DMS79 treated with DMSO at 0.1 percent for 48 hours (cell line): ENCODE results near the gene ZBED5.
"Not testable (repeated sequence)": the region's sequence is repeated elsewhere in the genome, so short reads cannot be mapped to it uniquely, and the experiment has no call there.

Experiments used
- DNase-seq: peaks from one replicate; lab custom pipeline; 2025; lab: John Stamatoyannopoulos, UW

Gene ZBED5

DNA sequence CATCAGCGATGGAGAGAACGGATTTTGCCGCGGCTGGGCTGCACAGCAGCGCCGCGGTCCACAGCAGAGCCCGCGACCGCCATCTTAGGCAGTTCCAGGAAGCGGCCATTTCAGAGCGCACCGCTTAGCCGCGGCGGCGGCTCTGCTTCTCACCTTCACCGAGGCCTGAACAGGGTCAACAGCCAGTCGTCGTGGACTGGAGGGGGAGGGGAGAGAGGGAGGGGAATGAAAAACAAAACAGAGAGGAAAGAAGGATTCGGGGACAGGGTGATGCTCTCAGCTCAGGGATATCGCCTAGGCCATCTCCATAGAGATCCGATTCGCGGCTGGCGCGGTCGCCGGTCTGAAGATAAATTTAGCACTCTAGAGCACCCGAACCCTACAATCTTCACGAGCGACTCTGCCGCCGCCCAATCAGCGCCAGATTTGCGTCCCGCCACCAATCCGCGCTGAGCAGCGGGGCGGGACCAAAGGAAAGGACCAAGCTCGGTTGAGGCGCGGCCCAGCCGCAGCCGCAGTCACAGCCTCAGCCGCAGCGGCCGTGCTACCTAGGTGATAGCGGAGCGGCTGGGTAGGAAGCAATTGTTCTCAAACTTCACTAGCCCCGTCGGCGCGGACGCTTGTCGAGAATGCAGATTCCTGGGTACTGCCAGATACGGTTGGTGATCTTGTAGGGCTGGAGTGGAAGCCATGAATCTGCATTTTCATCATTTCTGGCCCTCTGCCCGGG, at the start of gene ZBED5:
ZBED5 (minus strand) TSS at position 345 of the 730 bp plus-strand sequence. CDS start 3,108 bp downstream, outside the sequence.
- DNase-seq, result peak; percentile 100

DNA sequence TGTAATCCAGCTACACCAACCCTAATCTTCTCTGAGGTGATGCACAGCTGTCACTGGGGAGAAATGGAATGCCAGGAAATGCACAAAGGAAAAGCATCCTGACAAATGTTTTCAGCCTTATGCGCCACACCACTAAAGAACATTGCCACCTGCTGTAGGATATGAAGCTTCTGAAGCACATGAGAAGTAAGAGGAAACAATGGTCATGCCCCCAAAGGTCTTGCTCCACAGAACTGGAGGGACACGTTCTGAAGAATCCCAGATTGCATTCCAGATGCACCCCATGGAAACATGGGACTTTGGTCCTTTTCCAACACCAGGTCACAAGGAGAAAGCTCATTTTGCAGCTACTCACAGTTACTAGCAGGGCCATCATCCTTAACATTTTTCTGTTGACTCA, 48.7 kb upstream of the ZBED5 start:
- no peak for DNase-seq

DNA sequence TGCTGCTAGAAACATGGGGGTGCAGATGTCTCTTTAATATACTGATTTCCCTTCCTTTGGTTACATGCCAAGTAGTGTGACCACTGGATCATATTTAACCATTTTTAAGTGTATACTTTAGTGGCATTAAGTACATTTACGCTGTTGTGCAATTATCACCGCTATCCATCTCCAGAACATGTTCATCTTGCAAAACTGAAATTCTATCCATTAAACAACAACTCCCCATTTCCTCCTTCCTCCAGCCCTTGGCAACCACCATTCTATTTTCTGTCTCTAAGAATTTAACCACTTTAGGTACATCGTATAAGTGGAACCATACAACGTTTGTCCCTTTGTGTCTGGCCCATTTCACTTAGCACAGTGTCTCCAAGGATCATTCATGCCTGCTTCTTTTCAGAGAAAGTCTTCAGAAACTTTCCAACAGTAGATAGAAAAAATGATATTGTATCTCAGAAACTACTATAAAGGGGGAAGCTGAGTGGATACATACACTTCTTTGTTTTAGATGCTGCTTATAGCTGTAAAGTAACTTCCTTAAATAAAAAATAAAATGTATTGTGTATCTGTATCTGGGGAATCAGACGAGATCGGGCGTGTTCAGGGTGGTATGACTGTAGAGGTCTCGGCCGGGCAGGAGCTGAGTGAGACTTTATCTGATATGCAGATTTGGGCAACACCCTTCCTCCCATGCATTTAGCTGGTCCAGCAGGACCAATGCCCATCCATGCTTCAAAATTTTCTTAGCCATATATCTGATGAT, 44.6 kb upstream of the ZBED5 start:
- DNase-seq, result peak; percentile 46

DNA sequence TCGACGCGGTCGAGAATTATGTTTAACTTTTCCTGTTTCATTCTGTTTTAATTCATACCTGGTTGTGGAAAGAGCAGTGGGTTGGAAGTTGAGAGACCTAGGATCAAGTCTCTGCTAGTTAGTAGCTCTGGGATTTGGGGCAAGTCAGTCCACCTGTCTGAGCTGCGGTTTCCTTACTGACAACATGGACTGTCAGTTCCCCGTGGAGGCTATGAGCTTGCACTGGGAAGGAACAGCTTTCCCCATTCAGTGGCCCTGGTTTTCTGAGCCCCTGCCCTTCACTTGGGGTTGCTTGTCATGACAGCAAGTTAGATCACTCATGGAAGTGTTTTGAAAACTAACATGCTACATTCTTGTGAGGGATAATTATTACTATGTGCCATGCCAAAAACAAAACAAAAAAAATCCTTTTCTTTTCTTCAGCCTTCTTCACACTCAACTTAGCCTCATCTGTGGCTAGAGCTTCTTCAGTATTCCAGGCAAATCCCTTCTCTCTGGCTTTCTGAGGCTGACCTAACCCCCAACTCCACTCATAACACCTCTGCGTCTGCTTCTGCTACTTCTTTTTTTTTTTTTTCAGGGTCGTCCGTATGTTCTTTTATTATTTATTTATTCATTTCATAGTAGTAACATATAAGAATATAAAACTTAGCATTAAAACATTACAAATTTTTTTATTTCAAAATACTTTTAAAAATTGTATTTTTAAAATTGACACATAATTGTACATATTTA, 43.0 kb upstream of the ZBED5 start:
- DNase-seq, result peak; percentile 62

DNA sequence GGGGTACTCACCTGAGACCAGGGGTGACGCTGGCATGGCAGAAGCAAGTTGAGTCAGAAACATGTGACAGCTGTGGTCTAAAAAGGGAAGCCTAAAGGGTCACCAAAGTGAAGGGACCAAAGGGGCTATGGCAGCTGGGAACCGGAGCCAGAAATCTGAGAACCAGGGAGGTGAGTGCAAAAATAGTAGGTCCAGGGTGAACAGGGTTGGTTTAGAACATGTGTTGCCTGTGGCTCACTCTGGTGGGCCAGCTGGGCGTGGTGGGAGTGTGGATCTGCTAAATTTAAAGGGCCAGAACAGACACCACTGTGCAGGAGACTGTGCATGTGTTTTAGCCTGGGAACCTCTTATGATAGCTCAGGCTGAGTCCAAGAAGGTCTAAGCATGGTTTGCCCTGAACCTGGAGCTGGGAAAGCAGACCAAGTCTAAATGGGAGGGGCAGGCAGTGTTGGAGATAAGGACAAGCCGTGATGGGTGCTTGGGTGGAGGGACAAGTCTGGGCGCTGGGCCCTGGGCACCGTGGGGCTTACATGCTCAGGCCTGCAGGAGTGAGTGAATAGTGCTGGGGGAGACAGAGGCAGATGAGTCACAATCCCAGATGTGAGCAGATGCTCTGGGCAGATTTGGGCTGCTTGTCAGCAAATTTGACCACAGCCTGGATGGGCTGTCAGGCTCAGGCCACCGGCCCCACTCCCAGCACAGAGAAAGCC, 41.4 kb upstream of the ZBED5 start:
- DNase-seq, result peak; percentile 37

DNA sequence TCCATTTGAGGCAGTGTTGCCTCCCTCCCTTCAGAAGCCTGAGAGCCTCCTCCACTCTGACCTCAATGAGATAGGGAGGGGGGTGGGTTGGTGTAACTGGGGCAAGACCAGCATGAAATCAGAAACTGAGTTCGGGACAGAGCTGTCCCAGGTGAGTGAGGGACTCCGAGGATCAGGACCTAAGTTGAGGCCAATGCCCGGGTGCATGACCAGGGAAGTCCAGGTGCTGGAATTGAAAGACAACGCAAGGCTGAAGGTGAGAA, 40.8 kb upstream of the ZBED5 start:
- no peak for DNase-seq

DNA sequence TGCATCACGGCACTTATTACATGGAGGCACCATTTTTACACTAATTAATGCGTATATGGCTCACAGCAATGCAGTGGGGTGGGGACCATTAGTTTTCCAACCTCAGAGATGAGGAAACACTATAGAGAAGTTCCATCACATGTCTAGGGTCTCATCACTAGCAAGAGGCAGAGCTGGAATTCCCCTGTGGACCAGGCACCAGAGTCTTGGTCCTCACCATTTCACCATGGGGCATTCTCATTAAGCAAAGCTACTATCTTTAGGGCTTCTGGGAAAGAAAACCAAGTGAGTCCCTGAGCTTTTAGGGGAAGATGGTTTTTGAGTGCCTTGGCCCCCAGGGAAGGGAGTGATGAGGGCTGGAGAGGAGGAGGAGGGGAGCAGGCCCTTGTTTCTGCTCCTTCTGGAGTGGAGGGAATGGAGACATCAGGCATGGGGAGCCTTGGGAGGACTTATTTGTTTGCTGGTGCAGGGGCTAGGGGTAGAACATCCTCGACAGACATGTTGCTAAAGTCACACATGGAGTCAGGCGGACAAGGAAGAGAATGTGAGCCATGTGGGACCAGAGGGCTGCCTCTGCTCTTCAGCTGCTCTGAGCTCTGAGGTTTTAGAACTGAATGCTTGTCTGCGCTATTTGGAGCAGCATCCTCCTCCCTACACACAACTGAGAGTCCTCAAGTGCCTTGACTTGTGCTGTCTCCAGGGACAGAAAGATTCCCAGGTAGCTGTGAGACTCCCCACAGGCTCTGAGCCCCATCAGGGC, 40.3 kb upstream of the ZBED5 start:
- DNase-seq, result no peak

DNA sequence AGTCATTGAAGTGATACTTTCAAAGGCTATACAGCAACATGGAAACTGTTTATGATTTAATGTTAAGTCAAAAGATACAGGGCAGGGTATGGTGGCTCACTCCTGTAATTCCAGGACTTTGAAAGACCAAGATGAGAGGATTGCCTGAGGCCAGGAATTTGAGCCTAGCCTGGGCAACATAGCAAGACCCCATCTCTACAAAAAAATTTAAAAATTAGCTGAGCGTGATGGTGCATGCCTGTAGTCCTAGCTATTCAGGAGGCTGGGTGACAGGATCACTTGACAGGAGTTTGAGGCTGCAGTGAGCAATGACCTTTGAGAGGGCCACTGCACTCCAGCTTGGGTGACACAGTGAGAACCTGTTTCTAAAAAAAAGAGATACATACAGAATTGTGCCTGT, 39.3 kb upstream of the ZBED5 start:
- DNase-seq, result no peak

DNA sequence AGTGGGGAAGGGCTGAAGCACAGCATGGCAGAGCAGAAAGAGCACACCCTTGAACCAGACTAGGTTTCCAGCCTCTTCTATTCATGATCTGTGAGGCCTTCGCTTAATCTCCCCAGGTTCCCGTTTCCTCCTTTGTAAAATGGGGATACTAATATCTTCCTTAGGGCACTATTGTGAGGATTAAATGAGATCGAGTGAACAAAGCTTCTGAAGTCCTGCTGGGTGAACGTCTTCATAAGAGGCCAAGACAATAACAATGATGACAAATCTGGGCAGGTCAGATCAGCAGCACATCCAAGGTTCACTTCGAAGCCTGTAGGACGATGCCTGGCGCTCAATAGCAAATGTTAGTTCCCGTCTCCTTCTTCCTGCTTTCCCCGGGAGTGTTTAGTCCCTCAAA, 38.6 kb upstream of the ZBED5 start:
- DNase-seq, result no peak

DNA sequence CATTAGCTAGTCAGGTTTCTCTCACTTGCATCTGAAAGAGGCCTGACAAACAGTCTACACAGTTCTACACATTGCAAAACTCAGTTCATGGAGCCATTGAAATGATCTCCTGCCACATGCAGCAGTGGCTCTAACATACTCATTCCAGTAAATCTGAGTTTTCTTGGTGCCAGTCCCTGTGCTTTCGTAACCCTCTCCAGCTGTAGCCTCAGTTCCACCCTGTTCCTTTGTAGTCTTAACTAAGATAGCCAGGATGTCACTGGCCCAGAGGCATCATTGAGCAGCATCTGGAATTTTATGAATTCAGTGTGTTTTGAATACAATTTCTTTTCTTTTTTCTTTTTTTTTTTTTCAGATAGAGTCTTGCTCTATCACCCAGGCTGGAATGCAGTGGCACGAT, 37.4 kb upstream of the ZBED5 start:
- DNase-seq, result no peak

DNA sequence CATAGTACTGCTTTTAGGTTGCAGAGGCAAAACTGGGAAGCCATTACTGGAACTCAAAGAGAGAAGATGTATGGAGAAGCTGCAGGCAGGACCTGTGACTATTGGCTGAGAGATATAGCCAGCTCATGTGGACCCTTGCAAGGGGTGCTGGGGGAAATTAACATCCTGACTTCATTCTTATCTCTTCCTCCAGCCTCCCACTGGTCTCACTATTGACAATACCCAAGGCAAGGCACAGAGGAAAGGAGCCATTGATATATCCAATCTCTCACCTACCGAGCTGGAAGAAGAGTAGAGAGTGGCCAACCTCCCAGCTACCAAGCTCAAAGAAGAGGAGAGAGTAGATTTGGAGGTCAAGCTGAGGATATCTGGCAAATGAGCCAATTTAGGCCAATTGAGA, 36.8 kb upstream of the ZBED5 start:
- DNase-seq, result no peak

DNA sequence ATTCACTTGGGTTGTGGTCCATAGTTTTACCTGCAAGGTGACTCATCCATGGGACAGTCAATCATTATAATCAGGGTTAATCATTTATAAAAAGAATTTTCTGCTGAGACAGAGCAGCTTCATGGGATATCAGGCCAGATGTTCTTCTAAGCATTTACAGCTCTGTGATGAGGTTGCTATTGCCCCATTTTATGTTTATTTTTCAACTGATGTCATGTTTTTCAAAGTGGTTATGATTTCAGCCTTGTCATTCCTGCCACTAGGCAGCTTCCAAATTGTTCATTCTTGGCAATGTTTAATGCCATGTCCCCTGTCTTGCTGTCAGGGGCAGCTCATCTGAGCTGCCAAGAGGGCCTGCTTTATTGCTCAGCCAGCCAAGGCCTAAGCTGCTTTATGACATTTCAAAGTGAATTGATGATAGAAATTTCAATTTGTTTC, 35.9 kb upstream of the ZBED5 start:
- DNase-seq, result no peak

DNA sequence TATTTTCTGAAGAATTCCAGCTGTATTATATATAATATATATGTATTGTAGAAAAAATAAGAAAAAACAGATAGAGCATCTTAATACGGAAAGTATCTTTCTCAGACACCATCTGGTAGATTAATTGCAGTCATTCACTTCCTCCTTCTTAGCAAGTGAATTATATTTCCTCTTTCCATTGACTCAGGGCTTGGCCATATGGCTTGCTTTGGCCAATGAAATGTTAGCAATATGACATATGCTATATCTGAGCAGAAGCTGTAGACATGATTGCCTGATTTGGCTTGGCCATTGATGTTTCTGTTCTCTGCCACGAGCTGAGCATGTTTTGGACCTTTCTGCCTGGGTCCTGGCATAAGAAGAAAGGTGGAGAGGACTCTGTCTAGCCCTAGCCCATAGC, 34.4 kb upstream of the ZBED5 start:
- no peak for DNase-seq

DNA sequence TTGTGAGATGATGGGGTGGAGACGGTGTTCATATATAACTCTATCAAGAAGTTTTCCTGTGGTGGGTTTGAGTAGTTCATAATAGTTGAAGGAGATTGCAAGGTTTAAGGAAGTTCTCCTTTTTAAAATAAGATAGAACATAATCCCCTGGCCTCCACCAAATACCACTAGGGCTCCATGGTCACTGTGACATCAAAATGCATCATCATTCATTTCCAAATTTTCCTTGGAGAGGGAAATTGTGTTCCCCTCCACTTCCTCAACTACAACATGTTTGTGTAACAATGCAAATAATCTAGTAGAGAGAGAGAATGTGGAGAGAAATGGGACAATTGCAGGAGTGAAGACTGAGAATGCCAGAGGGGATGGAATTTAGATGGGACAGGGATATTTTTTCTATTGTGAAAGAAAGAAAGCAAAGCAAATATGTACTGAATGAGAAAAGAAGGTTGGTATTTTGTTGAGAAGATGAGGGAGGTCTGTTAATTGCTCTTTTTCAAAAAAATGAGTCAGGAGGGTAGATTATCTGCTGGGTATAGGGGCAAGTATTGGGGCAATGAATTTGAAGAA, 33.4 kb upstream of the ZBED5 start:
- DNase-seq, result no peak

DNA sequence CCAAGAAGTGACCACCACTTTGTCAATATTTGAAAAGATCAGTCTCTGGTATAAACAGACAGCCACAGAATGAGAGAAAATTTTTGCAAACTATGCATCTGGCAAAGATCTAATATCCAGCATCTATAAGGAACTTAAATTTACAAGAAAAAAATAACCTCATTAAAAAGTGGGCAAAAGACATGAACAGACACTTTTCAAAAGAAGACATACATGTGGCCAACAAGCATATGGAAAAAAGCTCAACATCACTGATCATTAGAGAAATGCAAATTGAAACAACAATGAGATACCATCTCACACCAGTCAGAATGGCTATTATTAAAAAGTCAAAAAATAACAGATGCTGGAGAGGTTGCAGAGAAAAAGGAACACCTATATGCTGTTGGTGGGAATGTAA, 32.2 kb upstream of the ZBED5 start:
- DNase-seq, result not testable (repeated sequence)

DNA sequence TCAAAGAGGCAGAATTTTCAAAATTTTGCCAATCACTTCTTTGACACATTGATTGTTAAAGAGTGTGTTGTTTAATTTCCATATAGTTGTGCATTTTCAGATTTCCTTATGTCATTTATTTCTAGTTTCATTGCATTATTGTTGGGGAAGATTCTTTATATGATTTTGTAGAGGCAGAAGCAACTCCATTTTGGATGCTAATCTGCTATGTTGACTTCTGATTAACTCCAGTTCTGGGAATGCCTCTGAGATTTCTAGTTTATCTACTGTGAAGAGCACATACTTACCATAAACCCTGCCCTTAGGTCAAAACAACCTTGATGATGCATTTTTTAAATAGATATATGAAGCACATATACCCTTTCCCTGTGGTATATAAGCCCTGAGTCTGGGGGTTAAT, 29.5 kb upstream of the ZBED5 start:
- DNase-seq, result no peak

DNA sequence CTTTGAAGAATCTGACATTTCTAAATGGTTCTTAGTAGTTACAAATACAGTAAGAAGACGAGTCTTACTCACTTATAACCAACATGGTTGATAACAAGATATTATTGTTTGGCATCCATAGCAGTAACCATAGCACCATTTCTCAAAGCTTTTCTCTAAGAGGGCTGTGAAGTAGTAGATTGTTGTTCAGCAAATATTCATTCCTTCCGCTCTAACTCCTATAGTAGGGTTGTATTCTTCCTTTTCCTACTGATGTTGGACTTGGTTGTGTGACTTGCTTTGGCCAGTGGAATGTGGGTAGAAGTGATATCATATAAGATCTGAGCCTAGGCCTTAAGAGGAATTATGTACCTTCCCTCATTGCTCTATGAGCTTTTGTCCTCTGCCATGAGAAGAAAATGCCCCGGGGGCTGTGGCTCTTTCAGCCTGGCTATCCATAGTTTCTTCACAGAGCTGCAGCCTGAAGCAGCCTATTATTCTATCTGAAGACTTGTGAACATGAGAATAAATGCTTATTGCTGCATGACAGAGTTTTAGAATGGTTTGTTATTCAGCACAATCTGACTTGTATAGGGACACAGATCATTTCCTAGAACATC, 28.9 kb upstream of the ZBED5 start:
- DNase-seq, result no peak

DNA sequence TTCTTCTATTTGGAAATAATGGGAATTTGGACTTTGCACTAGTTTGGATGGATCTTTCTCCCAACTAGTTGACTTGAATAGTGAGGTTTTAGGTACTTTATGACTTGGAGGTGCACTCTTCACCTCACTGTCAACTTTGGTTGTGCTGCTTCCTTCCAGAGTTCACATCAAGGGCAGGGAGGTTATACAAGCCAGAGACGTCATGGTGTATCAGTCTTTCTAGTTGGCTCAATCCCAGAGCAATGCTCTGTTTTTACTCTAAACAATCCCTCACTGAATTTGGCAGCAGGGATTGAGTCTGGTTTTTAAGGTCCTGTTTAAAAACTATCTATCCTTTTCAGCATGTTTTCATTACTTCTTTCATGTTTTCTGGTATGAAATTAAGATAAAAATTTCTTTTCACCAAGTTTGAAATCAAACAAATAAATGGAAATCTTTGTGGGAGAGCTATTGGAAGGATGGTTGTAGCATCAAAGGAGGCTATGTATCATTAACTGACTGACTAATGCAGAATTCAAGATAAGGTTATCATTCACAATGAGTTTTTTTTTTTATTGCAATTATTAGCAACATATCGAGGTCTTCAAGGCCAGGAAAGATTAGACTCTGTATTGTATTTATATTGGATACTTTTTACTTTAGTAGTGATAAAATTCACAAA, 28.0 kb upstream of the ZBED5 start:
- DNase-seq, result no peak

DNA sequence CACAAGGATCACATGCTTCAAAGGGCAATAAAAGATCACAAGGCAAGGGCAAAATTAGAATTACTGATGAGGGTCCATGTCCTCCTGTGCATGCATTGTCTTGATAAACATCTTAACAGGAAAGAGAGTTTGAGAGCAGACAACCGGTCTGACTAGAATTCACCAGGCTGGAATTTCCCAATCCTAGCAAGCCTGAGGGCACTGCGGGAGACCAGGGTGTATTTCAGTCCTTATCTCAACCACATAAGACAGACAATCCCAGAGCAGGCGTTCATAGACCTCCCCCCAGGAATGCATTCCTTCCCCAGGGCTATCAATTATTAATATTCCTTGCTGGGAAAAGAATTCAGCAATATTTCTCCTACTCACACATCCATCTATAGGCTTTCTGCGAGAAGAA, 26.4 kb upstream of the ZBED5 start:
- DNase-seq, result not testable (repeated sequence)

DNA sequence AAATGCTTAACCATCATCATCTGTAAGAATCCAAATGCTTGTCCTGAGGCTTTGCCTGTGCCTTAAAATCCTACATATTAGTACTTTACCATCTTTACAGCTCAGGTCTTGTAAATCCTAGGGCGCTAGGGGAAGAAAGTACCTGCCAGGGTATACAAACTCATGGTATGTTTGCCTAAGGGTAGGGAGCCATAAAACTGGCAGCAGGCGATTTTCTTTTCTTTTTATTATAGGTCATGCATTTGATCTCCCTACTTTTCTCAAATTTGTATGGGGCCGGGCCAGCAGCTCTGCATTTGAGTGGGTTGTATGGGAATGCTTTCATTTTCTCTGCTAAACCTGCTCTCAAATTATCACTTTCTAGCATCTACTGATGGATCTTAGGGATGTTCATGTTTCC, 24.0 kb upstream of the ZBED5 start:
- no peak for DNase-seq
